K562 (cell line): ENCODE measurements around the gene FYTTD1. TPM values are rescaled to one million over a fixed set of nuclear protein-coding genes. Genes with fewer than 3 reads are reported as not detected.

Experiments
- CHD1 ChIP-seq: fragments of 200-600 bp; sonication (generic); IDR thresholded peaks from one replicate; pipeline ENCODE4 v1.6.1; 2012; ENCODE audit warnings: mild to moderate bottlenecking, moderate library complexity, low read length, inconsistent platforms
- CTCF ChIP-seq, 3 experiments: IDR thresholded peaks in 2 of 3; conservative IDR thresholded peaks in 1 of 3; 2 replicates each; pipeline ENCODE4 v1.5.1; 2011 to 2012; ENCODE audit warnings: low read length in 3 of 3, mild to moderate bottlenecking in 3 of 3, control low read depth in 2 of 3, improper control_type of control experiment in 1 of 3, inconsistent platforms in 1 of 3, low read depth in 1 of 3, mixed read lengths in 1 of 3, moderate library complexity in 1 of 3; ENCODE audit not compliant: insufficient read depth in 2 of 3
- ERF ChIP-seq: fragments of 450-650 bp; formaldehyde crosslinking; IDR thresholded peaks from 2 replicates; pipeline ENCODE4 v1.4.0; 2020; ENCODE audit warnings: mild to moderate bottlenecking, mixed read lengths
- EWSR1 ChIP-seq: fragments of 450-650 bp; IDR thresholded peaks from 2 replicates; pipeline ENCODE4 v1.6.1; 2018; ENCODE audit warnings: borderline replicate concordance, mild to moderate bottlenecking, low read depth, moderate library complexity; ENCODE audit not compliant: partially characterized antibody
- FOXA1 ChIP-seq: fragments of 450-650 bp; IDR thresholded peaks from 2 replicates; pipeline ENCODE4 v1.6.1; 2016; ENCODE audit warnings: mild to moderate bottlenecking, borderline replicate concordance
- FOXA3 ChIP-seq, 2 experiments: fragments of 450-650 bp in 1 of 2; sonication (generic) in 1 of 2; formaldehyde crosslinking; IDR thresholded peaks in 1 of 2; conservative IDR thresholded peaks in 1 of 2; 2 replicates each; pipeline versions ENCODE4 v1.4.0 to v1.8.0; 2020 to 2022; ENCODE audit warnings: mild to moderate bottlenecking in 2 of 2, missing genetic modification reagents in 1 of 2
- FOXK2 ChIP-seq, 2 experiments: fragments of 450-650 bp; IDR thresholded peaks in 1 of 2; conservative IDR thresholded peaks in 1 of 2; 2 replicates each; pipeline ENCODE4 v1.6.1; 2016; ENCODE audit warnings: low read depth in 2 of 2, mild to moderate bottlenecking in 1 of 2
- GABPB2 ChIP-seq: fragments of 250-450 bp; sonication (Bioruptor Pico); conservative IDR thresholded peaks from 2 replicates; pipeline ENCODE4 v1.5.1; 2021; ENCODE audit warnings: mild to moderate bottlenecking
- LCOR ChIP-seq: sonication (generic); formaldehyde crosslinking; IDR thresholded peaks from 2 replicates; pipeline ENCODE4 v1.8.0; 2022; ENCODE audit warnings: mild to moderate bottlenecking, missing genetic modification reagents
- MYC ChIP-seq, 2 experiments: fragments of 250-450 bp in 1 of 2; sonication (Bioruptor Pico) in 1 of 2; IDR thresholded peaks; 2 replicates each; pipeline versions ENCODE4 v1.5.1 to v1.6.1; 2012 to 2021; ENCODE audit warnings: low read depth in 2 of 2, borderline replicate concordance in 1 of 2, improper control_type of control experiment in 1 of 2, low read length in 1 of 2, mild to moderate bottlenecking in 1 of 2, moderate library complexity in 1 of 2
- NCOA4 ChIP-seq: fragments of 450-650 bp; IDR thresholded peaks from 2 replicates; pipeline ENCODE4 v1.6.1; 2018; ENCODE audit warnings: mild to moderate bottlenecking; ENCODE audit not compliant: partially characterized antibody
- NCOA6 ChIP-seq: fragments of 450-650 bp; IDR thresholded peaks from 2 replicates; pipeline ENCODE4 v1.6.1; 2017; ENCODE audit warnings: mild to moderate bottlenecking
- NFIX ChIP-seq: fragments of 250-450 bp; sonication (Bioruptor Pico); IDR thresholded peaks from 2 replicates; pipeline ENCODE4 v1.4.0; 2020; ENCODE audit warnings: low read depth, mild to moderate bottlenecking, moderate library complexity
- POLR2G ChIP-seq: fragments of 200-400 bp; formaldehyde crosslinking; IDR thresholded peaks from 2 replicates; pipeline ENCODE4 v1.6.1; 2017; ENCODE audit warnings: low read depth, mild to moderate bottlenecking, antibody characterized with exemption, low read length, moderate library complexity
- POLR3A ChIP-seq: IDR thresholded peaks from 2 replicates; pipeline ENCODE4 v1.6.1; 2011; ENCODE audit warnings: borderline replicate concordance, mild to moderate bottlenecking, moderate library complexity; ENCODE audit not compliant: insufficient read length, insufficient read depth; ENCODE audit errors: extremely low read depth
- SIN3A ChIP-seq, 2 experiments: fragments of 150-350 bp in 1 of 2; IDR thresholded peaks; 2 replicates each; pipeline ENCODE4 v1.6.1; 2011 to 2016; ENCODE audit warnings: borderline replicate concordance in 2 of 2, low read depth in 2 of 2, low read length in 2 of 2, mild to moderate bottlenecking in 2 of 2, moderate library complexity in 2 of 2; ENCODE audit not compliant: control insufficient read depth in 1 of 2
- SUPT5H ChIP-seq: fragments of 450-650 bp; IDR thresholded peaks from 2 replicates; pipeline ENCODE4 v1.6.1; 2016
- U2AF1 ChIP-seq: fragments of 200-400 bp; formaldehyde crosslinking; optimal IDR thresholded peaks from 2 replicates; pipeline ENCODE3; 2017; ENCODE audit warnings: mild to moderate bottlenecking, low read depth, low read length, moderate library complexity
- ZEB2 ChIP-seq: fragments of 450-650 bp; IDR thresholded peaks from 2 replicates; pipeline ENCODE4 v1.6.1; 2016
- ZNF518B ChIP-seq: fragments of 250-450 bp; sonication (Bioruptor Pico); IDR thresholded peaks from 2 replicates; pipeline ENCODE4 v1.5.0; 2021; ENCODE audit warnings: mild to moderate bottlenecking, moderate library complexity
- ZNF785 ChIP-seq: fragments of 250-450 bp; sonication (Bioruptor Pico); IDR thresholded peaks from 2 replicates; pipeline ENCODE4 v1.4.0; 2020; ENCODE audit warnings: mild to moderate bottlenecking
- ZNF79 ChIP-seq: fragments of 250-450 bp; sonication (Bioruptor Pico); IDR thresholded peaks from 2 replicates; pipeline ENCODE4 v1.4.0; 2020; ENCODE audit warnings: low read depth, mild to moderate bottlenecking, moderate library complexity
- polyA plus RNA-seq, 8 experiments: library from polyadenylated mRNA; depleted of rRNA in 4 of 8; stranded (reverse) in 5 of 8; unstranded in 3 of 8; fragments of >200 nt; fragmentation: Nextera tagmentation in 2 of 8; fragmentation: Illumina TruSeq in 1 of 8; extraction: Ambion mirVana in 2 of 8; extraction: Trizol in 1 of 8; gene quantifications; 2 replicates each; pipeline versions ENCODE4 v1.2.1 to v1.2.3, GENCODE V29; 2011 to 2014; ENCODE audit warnings: inconsistent platforms in 1 of 8, missing spikeins in 1 of 8
- total RNA-seq, 7 experiments: library from RNA; depleted of rRNA in 6 of 7; stranded (reverse); fragments of >200 nt in 6 of 7; fragmentation: Illumina TruSeq in 2 of 7; extraction: Trizol in 2 of 7; gene quantifications; 2 replicates each; pipeline versions ENCODE4 v1.2.1 to v1.2.3, GENCODE V29; 2011 to 2021; ENCODE audit warnings: low replicate concordance in 1 of 7

FYTTD1 gene
- total and polyA plus RNA-seq, 9 of the 15 experiments (the other 6 are each of a cell fraction or from before 2014, with no cell fraction given): 35.7 to 106 (median 76.3) TPM

- TF ChIP-seq FOXK2 (conservative IDR thresholded peaks at IDR 0.05 in 1 of 2, IDR thresholded peaks at IDR 0.05 in 1 of 2; ENCODE audit: low read depth in 2 of 2) (0 out of 4 replicates have a peak, but pooled peaks of 1 of the 2 experiments have one; percentile 25), ZNF79 (no peak), EWSR1 (no peak), LCOR (peak; percentile 56; the same call in 1 of the 2 replicates), MYC (IDR thresholded peaks at IDR 0.05; ENCODE audit: low read depth, low read length) (peak; percentile 55; the same call in 1 of the 2 replicates), MYC (CRISPR knock-in tag; IDR thresholded peaks at IDR 0.05; ENCODE audit: borderline replicate concordance, low read depth) (no peak), SIN3A (IDR thresholded peaks at IDR 0.05; ENCODE audit: borderline replicate concordance in 2 of 2, control insufficient read depth in 1 of 2, low read depth in 2 of 2, low read length in 2 of 2) (peak; percentile 44 to 58; a peak in 1 of 4 replicates), SUPT5H (peak; percentile 81), ERF (CRISPR knock-in tag) (no peak), ZNF518B (CRISPR knock-in tag) (no peak), POLR2G (peak; percentile 91), CTCF (IDR thresholded peaks at IDR 0.05 in 2 of 3, conservative IDR thresholded peaks at IDR 0.05 in 1 of 3; ENCODE audit: insufficient read depth in 2 of 3, low read depth in 1 of 3, low read length in 3 of 3) (no peak), FOXA1 (no peak), ZNF785 (no peak), GABPB2 (CRISPR knock-in tag) (no peak), NFIX (CRISPR knock-in tag) (no peak), CHD1 (no peak), NCOA6 (no peak), NCOA4 (no peak), ZEB2 (no peak), POLR3A (no peak), FOXA3 (CRISPR knock-in tag; conservative IDR thresholded peaks at IDR 0.05 in 1 of 2, IDR thresholded peaks at IDR 0.05 in 1 of 2) (no peak), U2AF1 (peak; percentile 44)
Observed at GRCh38 chr3:197736491-197737318, 13.0 kb upstream of the FYTTD1 start, which contains the start of gene RUBCN (continued).
